ENCODE data around the gene ROR2. TPM values are rescaled to one million over a fixed set of nuclear protein-coding genes. Genes with fewer than 3 reads are reported as not detected.

Gene ROR2
- polyA plus RNA-seq, 1 donor: 3.1 TPM

GRCh38 chr9:91948597-91949391 lies 1.2 kb downstream of the ROR2 start:
- peak; percentile 44 for DNase-seq

- DNase-seq: no peak
Observed at GRCh38 chr9:91948101-91948596, 1.9 kb downstream of the ROR2 start.

- DNase-seq: no peak
Observed at GRCh38 chr9:91946653-91947488, 3.2 kb downstream of the ROR2 start.

GRCh38 chr9:91946196-91946595 lies 3.8 kb downstream of the ROR2 start:
- DNase-seq: no peak

- peak; percentile 67 for DNase-seq
Observed at GRCh38 chr9:91945277-91946085, 4.5 kb downstream of the ROR2 start.

- DNase-seq: no peak
Observed at GRCh38 chr9:91944711-91945110, 5.3 kb downstream of the ROR2 start.

- no peak for DNase-seq
Observed at GRCh38 chr9:91943478-91944470, 6.3 kb downstream of the ROR2 start.

- no peak for DNase-seq
Observed at GRCh38 chr9:91942201-91942600, 7.8 kb downstream of the ROR2 start.

- no peak for DNase-seq
Observed at GRCh38 chr9:91939978-91940377, 10.1 kb downstream of the ROR2 start.

GRCh38 chr9:91937727-91938126 lies 12.3 kb downstream of the ROR2 start:
- DNase-seq: no peak

- DNase-seq: no peak
Observed at GRCh38 chr9:91937056-91937455, 13.0 kb downstream of the ROR2 start.

- DNase-seq: no peak
Observed at GRCh38 chr9:91935805-91936514, 14.1 kb downstream of the ROR2 start.

GRCh38 chr9:91935066-91935749 lies 14.8 kb downstream of the ROR2 start:
- DNase-seq: no peak

GRCh38 chr9:91934654-91935053 lies 15.4 kb downstream of the ROR2 start:
- DNase-seq: no peak

GRCh38 chr9:91933556-91934352 lies 16.3 kb downstream of the ROR2 start:
- no peak for DNase-seq

GRCh38 chr9:91930475-91930874 lies 19.6 kb downstream of the ROR2 start:
- no peak for DNase-seq

GRCh38 chr9:91929331-91929730 lies 20.7 kb downstream of the ROR2 start:
- DNase-seq: no peak

GRCh38 chr9:91927922-91928510 lies 22.0 kb downstream of the ROR2 start:
- DNase-seq: no peak

- no peak for DNase-seq
Observed at GRCh38 chr9:91924090-91924489, 25.9 kb downstream of the ROR2 start.

All from hindlimb muscle (tissue), 1 donor.